ENCODE measurements around the gene ASCC3.

ASCC3 gene

DNA sequence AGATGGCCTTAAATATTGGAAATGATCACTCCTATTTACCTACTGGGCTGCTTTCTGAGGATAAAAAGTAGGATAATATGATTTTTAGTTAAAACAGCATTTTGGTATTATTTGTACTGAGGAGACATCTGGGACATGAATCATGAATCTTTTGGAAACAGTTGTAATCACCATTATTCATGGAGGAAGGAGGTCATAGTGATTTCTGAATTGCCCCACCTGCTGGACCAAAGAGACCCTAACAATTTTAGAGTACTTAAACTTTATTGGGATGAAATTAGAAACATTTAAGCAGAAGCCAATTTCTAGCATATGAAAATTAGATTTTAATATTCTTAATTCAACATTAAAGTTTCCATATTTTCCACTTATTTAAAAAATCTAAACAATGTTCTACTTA is 308.0 kb downstream of the ASCC3 start:
- DNase-seq: no peak

DNA sequence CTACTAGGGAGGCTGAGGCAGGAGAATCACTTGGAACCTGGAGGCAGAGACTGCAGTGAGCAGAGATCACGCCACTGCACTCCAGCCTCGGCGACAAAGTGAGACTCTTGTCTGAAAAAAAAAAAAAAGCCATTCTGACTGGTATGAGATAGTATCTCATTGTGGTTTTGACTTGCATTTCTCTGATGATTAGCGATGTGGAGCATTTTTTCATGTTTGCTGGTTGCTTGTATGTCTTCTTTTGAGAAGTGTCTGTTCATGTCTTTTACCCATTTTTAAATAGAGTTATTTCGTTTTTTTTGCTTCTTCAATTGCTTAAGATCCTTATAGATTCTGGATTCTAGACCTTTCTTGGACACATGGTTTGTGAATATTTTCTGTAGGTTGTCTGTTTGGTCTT is 312.9 kb downstream of the ASCC3 start:
- no peak for DNase-seq

DNA sequence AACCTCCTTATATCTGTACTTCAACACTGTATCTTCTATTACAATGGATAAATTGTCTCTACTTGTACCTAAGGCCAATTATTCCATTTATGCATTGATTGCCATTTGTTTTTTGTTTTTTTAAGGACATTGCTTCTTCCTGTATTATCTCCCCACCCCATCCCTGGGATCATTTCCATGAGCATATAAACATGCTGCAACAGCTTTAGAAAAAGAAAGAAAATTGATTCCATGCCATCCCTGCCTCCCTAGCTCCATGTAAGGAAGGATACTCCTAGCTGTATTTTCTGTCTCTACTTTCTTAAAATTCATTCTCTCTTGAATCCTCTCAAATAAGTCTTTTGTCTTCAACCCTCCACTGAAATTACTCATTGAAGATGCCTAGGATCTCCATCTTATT is 314.6 kb downstream of the ASCC3 start:
- no peak for DNase-seq

DNA sequence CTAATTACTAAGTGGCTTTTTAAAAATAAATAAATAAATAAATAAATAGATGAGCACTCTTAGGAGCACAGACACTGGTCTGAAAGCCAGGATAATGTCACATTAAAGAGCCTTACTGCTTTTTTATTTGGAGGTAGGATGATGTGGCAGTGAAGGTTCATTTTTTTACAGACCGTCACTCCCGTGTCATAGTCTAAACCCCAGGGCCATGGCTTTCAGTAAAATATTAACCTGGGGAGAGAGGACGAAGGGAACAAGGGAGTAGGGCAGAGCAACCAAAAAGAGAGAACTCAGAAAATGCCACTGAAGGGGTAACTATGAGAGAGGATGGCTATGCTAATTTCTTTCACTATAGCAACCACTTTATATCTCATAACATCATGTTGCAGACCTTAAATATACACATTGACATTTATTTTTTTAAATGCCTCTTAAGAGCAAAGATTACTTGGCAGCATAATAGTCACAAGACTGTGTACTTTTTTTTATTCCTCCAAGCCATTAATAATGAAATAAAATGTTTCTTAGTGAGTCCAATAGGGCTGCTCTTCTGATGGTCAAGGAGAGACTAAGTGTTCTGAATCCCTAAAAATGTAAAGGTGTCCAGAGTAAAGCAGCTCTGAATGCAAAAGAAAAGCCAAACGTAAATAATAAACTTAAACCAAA is 315.6 kb downstream of the ASCC3 start:
- DNase-seq: no peak

DNA sequence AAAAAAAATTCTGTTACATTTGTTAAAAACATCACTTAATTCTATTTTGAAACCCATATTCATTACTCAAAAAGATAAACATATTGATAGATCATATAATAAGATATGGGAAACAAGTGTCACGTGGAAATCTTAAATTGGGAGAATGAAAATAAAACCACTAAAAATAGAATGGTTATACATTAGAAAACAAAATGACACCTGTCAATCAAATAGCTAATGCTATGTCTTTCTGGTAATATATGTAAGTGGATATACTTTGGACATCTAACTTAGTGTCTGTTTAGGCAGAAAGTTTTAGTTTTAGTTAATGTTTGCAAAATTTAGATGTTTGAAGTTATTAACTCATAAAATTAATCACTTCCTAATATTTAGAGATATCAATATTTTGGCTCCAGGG is 321.3 kb downstream of the ASCC3 start:
- DNase-seq: no peak

DNA sequence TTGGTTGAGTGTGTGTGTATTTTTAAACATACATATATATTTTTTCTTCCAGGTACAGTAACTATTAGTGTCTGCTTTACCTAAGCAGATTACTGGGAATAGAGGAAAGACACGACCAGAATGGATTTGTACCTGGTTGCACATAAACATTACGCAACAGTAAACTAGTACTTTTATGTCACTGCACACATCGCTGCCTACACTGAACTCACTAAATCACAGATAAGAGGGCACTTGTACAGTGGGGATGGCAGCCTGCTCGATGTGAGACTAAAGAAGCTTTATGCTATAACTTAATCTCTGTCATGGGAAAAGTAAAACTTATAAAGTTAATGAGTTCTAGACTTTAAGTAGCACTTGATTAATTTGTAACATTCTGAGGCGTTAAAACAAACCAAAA is 326.9 kb downstream of the ASCC3 start:
- no peak for DNase-seq

DNA sequence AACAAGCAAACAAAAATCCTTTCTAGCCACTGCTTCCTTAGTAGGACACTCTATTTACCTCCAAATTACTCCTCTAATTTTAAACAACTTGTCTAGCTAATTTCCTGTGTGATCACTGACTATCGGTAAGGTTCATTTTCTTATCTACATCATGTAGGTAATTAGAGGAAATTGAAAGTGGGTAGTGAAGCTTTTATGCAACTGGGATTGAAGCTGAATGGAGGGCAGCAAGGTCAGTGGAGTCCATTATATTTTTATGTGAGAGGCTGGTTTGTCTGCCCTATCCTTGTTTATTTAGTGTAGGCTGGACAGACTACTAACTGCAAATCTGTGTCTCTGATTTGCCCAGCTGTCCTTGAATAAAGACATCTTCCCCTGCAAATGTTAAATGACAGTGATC is 327.9 kb downstream of the ASCC3 start:
- no peak for DNase-seq

DNA sequence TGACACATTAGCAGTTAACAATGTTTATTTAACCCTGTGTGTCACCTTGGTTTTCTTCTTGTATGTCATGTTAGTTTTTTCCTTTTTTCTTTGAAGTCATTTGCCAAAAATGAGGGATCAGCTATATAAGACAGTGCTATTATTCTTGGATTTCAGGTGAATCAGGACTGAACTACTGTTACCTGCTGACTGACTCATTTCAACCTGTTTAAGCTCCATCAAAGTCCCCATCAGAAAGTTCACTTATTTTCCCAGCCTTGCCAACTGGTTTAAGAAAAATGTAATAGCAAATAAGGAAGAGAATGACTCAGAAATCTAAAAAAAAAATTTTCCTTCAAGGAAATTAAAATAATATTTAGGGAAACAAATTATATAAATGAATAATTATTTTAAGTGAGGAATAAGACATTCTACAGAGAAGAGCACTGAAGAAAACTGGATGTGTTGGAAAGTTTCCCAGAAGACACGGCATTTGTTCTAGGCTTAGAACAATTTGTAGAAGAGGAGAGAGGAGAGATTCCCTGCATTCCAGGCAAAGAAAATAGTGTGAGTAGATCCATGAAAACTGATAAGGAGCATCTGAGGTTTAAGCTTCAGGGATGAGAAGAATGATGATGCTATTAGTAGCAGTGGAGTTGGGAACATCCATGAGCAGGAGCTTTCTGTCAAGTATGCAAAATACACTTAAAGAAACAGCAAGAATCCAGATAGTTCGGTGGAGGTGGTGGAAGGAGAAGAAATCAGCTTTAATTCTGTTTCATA is 331.5 kb downstream of the ASCC3 start:
- DNase-seq: no peak

DNA sequence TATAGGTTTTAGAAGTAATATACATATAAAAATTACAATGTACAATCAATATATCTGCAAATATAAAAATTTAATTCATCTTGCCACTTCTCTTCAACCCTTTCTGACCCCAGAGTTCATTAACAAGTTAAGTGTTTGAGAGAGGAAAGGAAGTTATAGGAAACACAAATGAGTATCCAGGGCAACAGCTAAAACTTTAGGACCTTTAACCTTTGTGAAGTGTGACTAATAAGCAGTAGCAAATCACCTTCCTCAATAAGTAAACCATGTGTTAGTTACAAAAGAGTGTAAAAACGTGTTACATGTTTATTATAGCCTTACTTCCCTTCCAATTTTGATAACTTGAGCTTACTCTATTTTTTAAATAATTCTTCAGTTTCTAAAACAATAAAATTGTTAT is 343.0 kb downstream of the ASCC3 start:
- DNase-seq: no peak

DNA sequence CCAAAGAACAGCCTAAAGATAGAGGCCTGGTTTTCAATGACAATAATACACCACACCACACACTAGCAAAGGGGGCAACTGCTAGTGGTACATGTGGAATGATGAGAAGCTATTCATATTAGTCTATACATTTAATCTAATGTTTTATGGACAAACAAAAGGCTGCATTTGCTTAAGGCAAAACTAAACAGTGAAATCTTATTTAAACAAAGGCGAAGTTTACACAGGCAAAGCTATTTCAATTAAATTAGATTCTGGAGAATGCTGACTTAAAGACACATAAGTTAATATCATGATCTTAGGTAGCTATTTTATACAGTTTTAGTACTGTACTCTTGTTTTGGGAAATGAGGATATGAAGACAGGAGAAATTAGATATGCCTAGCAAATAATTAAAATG is 362.5 kb downstream of the ASCC3 start:
- no peak for DNase-seq

DNA sequence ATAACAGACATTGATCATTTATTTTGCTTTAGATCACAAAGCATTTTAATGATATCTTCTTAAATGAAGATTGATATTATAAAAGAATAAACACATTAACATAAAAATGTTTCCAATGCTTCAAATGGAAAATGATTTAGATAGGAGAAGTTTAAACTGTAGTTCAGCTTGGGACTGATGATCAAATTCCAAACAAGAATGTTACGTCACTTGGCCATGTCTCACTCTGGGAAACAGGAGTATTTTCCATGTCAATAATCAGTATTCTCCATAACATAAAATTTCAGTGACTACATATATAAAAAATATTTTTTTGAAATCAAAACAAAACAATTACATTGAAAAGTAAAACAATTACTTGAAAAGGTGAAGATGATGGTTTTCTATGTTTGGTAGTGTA is 363.5 kb downstream of the ASCC3 start:
- no peak for DNase-seq

DNA sequence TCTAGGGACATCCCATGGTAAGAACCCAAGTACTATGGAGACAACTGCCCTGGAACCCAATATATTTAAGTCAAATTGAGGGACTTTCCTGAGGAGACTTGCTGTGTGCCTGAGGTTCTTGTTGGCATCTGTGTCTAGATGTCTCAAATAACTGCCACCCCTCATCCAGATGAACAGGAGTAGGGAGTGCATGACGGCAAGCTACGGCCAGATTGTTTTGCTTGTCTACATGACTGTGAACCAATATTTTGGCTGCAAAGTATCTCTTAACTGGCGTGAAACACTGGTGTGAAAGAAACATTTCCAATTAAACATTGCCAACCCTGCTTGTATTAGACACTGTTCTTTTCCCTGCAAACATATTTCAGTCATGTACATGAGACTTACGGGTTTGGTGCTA is 364.0 kb downstream of the ASCC3 start:
- DNase-seq: no peak

DNA sequence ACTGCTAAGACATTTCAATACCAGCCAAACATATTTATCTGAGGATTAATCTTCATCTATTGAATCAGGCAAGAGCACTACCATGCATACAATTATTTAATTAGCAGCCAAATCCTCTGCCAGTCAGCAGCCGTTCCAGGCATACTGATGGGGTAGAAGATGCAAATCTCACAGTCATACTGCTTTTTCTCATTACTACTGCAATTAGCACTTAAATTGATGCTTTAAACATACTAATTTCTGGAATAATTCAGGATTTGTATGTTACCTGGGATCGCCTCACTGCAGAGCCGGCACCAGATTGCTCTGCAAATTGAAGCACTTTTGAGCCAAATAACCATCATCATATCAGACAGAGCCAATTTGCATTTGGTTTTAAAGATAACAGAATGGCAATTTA is 366.5 kb downstream of the ASCC3 start:
- DNase-seq: no peak

DNA sequence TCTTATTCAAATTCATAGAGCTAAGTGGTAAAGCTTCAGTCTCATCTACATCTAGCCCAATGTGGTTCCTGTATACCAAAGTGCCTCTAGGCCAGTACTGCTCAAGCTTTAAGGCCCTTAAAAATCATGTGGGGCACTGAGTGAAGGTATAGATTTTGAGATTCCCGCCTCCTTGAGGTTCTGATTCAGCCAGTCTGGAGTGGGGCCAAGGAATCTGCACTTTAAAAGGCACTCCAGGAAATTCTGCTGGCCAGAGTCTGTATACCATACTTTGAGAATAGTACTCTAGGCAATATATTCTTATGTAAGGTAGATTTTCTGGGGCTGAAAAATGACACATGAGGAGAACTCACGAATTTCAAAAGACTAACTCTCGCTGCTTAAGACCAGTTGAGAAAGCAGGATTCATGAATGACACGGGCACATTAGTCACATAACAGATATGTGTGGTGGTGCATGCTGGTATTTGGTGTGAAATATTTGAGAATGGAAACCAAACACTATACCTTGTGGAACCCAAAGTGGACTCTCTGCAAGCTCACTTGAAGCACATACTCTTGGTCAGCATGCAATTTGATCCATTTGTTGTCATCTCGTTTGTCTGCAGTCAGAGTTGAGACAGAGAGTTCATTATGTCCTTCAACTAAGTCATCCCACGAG is 368.8 kb downstream of the ASCC3 start:
- DNase-seq: no peak

DNA sequence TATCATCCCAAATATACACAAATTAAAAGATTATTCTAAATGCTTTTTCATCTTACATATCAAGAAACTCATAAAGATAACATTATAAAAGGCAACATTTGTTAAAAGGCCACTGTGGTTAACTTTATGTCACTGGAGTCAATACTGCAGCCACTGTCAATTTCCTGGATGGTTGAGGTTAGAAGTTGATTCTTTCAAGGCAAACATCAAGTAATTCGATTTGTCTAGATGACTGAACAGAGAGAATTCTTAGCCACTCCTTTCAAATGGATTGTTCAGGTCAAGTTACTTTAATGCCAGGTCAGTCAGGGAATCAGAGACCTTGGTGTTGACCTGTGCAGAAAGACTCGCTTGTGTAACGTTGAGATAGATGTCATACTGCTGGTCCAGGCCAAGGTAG is 372.0 kb downstream of the ASCC3 start:
- no peak for DNase-seq

DNA sequence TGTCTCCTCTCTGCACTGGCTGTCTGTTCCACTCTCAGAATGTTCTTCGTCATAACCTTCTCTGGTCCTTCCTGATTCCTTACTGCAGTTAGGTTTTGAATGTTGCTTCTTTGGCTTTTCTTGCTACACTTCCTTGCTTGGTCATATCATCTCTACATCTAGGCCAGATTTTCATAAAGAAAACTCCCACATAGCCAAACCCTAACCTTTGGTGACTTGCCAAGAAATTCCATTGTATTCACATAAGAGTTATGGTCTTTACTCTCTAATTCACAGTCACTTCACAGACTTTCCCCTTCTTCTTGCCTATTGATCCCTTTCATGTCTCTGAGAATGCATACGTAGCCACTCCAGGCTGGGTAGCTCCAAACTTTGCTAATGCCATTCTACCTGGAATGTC is 374.5 kb downstream of the ASCC3 start:
- DNase-seq: no peak

DNA sequence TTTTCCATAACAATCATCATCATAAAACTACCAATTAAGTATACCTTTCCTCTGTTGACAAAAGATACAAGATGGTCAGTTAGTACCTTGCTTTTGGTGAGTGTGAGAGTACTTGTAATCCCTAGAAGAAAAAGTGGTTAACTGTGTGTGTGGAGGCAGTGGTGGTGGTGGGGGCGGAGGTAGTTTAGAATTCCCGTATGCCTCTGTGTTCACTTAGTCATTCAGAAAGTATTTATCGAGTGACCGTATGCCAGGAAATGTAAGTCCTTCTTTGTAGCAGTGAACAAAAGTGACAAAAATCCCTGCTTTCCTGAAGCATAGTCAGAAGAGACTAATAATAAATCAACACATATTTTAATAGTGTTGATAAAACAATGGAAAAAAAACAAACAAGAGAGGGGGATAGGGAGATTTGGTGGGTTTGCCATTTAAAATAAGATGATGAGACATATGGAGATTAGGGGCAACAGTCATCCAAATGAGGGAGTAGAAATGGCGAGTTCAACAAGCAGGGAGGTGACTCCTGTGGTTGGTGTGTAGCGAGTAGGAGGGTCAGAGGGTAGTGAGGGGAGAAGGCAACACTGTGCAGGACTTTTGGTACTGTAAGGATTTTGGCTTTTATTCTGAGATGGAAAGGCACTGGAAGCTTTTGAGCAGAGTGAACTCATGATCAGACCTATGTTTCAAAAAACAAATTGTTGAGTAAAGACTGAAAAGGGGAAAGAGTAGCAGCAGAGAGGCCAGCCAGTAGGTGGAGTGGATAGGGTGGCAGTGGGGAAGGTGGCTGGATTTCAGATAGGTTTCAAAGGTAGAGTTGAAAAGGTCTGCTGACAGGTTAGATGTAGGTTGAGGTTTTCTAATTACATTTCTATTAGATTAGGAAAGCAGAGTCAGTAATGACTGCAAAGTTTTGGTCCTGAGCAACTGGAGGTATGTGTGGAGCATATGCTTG is 376.1 kb downstream of the ASCC3 start:
- no peak for DNase-seq

DNA sequence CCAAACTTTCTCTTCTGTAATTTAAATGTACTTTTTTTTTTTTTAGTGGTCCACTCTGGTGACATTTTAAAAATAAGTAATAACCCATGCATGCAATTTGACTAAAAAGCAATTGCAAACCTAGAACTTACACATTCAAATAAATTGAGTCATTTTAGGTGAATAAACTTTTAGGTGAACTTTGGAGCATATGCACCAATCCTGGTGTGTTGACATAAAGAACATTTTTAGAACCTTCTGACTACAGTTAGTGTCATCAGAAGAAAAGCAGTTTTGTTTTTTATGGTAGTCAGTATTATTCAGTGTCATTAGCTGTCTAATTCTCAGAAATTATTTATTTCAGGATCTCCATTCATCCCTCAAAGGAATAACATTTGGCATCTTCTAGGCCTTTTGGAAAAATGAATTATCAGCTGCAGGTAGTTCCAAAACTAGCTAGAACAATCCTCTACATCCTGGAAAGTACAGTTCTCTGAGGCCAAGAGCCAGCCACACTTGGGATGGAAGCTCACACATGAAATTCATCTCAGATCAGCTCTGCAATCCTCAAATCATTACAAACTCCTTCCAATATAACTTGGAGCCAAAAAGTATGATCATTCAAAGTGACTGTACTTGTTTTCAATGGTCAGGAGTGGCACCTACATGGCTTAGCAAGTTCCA is 378.0 kb downstream of the ASCC3 start:
- DNase-seq: no peak

DNA sequence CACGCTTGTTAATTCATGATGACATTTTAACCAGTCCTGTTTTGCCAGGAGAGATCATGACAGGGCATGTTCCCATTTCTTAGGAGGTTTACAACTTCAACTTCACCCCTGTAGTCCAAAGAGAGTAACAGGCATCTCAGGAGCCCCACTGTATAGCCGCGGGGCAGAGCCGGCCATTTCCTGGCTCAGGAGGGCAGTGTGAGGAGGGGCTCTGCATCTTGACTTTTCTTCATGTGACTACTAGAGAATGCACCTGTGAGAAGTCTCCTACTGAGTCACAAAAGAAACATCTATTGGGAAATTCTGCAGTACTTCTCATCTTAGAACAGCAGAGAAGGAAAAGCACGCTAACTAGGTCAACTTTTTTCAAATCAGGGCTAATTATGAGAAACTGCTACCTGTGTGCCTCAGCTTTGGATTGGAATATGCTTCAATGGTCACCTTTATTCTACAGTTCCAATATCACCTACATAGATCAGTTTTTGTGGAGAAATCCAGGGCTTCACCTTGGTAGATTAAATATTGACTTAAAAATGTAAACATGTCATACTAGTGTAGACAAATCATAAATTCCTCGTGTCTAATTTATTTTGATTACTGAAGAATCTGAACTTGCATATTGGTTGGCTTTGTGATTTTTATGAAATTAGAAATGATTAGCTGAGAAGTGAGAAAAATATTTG is 387.8 kb downstream of the ASCC3 start:
- no peak for DNase-seq

DNA sequence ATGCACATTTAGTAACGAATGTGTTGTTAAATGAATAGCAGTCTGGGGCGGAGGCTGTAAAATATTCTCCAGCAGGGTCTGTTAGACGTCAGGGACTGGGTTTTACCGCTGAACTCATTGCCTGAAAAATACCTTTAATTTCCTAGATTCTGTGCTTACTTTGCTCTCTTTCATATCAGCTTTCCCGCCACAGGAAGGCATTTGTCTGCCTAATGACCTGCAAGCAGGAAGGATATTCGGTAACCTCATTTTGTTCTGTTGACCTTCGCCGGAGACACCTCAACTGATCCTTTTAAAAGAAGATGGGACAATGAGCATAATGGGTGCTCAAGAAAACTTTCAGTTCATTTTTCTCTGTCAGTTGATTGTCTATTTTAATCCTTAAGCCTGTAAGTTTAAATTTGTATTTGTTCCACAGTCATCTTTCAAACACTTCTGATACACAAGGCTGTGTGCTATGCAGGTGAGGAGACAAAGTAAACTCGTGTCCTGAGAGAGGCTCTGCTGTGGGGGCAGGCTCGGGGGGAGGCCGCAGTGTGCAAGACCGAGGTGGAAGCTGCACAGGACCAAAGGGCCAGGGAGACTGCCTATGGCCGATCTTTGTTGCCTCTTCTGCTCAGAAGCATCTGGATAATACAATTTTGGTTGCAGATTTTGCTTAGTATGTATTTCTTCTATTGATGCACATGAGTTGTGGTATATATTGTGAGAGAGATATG is 389.0 kb downstream of the ASCC3 start:
- no peak for DNase-seq

DNA sequence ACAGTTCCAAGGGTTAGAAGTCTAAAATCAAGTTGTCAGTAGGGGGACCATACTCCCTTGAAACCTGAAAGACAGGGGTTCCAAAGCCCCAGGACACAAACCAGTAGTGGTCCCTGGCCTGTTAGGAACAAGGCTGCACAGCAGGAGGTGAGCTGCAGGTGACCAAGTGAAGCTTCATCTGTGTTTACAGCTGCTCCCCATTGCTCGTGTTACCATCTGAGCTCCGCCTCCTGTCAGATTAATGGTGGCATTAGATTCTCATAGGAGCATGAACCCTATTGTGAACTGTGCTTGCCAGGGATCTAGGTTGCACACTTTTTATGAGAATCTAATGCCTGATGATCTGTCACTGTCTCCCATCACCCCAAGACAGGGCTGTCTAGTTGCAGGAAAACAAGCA is 391.1 kb downstream of the ASCC3 start:
- no peak for DNase-seq

Measured in activated effector memory CD4-positive, alpha-beta T cell treated with anti-CD3 and anti-CD28 coated beads, Interleukin-2, amount 50 U/mL, for 16 hours (primary cell).